ENCODE measurements around the gene PER3.

PER3 gene

DNA sequence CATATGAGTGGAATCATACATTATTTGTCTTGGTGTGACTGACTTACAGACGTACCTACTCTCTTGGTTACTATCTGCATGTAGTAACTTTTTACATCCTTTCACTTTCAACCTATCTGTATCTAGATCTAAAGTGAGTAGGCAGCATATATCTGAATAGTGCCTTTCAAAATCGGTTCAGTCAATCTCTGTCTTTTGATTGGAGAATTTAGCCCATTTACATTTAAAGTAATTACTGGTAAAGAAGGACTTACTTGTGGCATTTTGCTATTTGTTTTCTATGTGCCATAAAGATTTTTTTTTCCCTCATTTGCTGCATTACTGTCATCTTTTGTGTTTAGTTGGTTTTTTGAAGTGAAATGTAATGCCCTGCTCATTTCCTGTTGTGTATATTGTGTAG, 54.6 kb downstream of the PER3 start:
- Histone ChIP-seq H3K4me3 (ENCODE audit: severe bottlenecking) (no peak overlapping the region), H3K36me3 (ENCODE audit: low read depth) (peaks cover 50% of the 10 kb centered on the region), H3K27ac (ENCODE audit: poor library complexity, severe bottlenecking) (no peak overlapping the region), H3K27me3 (ENCODE audit: insufficient read depth, poor library complexity, severe bottlenecking) (no peaks in the 10 kb centered on the region), H3K9me3 (ENCODE audit: severe bottlenecking) (peaks cover 2% of the 10 kb centered on the region), H3K4me1 (ENCODE audit: insufficient read depth, poor library complexity, severe bottlenecking) (no peaks in the 10 kb centered on the region)
- TF ChIP-seq, protein P1, sequence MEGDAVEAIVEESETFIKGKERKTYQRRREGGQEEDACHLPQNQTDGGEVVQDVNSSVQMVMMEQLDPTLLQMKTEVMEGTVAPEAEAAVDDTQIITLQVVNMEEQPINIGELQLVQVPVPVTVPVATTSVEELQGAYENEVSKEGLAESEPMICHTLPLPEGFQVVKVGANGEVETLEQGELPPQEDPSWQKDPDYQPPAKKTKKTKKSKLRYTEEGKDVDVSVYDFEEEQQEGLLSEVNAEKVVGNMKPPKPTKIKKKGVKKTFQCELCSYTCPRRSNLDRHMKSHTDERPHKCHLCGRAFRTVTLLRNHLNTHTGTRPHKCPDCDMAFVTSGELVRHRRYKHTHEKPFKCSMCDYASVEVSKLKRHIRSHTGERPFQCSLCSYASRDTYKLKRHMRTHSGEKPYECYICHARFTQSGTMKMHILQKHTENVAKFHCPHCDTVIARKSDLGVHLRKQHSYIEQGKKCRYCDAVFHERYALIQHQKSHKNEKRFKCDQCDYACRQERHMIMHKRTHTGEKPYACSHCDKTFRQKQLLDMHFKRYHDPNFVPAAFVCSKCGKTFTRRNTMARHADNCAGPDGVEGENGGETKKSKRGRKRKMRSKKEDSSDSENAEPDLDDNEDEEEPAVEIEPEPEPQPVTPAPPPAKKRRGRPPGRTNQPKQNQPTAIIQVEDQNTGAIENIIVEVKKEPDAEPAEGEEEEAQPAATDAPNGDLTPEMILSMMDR (IDR thresholded peaks at IDR 0.05; ENCODE audit: poor library complexity, severe bottlenecking): no peak
- no peak for ATAC-seq (ENCODE audit: low read depth)
- DNase-seq (ENCODE audit: low spot score): no peak

DNA sequence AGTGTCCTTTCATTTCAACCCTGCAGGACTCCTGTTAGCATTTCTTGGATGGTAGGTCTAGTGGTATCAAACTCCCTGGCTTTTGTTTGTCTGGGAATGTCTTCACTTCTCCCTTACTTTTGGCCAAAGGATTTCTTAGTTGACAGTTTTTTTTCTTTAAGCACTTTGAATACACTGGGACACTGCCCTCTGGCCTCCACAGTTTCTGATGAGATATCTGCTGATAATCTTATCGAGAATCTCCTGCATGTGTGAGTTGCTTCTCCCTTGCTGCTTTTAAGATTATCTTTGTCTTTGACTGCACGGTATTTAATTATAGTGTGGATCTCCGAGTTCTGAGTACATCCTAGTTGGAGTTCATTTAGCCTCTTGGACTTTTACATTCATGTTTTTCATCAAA, 55.4 kb downstream of the PER3 start:
- peaks cover 50% of the 10 kb centered on the region for H3K36me3 ChIP-seq (ENCODE audit: low read depth)
- no peak for ATAC-seq (ENCODE audit: low read depth)

DNA sequence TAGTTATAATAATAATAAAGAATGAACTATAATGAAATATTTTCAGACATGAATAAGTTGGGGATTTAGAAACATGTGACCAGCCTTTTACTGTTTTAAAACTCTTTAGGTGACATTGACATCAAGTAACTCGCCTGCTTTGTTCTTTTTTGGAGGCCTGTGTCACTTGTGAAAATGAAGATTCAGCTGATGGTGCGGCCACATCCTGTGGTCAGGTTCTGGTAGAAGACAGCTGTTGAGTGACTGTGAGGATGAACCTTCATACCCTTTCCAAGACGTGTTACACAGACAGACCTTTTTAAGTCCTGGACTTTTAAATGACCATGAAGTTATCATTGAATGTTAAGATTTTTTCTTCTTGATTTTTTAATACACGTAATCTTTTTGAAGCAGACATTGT, 58.4 kb downstream of the PER3 start:
- ATAC-seq (ENCODE audit: low read depth): no peak
- no peak for DNase-seq (ENCODE audit: low spot score)
- peaks cover 2% of the 10 kb centered on the region for H3K9me3 ChIP-seq (ENCODE audit: severe bottlenecking)
- no peaks in the 10 kb centered on the region for H3K4me1 ChIP-seq (ENCODE audit: insufficient read depth, poor library complexity, severe bottlenecking)
- H3K27me3 ChIP-seq (ENCODE audit: insufficient read depth, poor library complexity, severe bottlenecking): no peaks in the 10 kb centered on the region
- H3K4me3 ChIP-seq (ENCODE audit: severe bottlenecking): no peak overlapping the region
- H3K27ac ChIP-seq (ENCODE audit: poor library complexity, severe bottlenecking): no peak overlapping the region
- peaks cover 31% of the 10 kb centered on the region for H3K36me3 ChIP-seq (ENCODE audit: low read depth)
- TF ChIP-seq, protein P1 (IDR thresholded peaks at IDR 0.05; ENCODE audit: poor library complexity, severe bottlenecking): no peak

More for the DNA sequence above, 55.4 kb downstream of the PER3 start:
- TF ChIP-seq, protein P1 (IDR thresholded peaks at IDR 0.05; ENCODE audit: poor library complexity, severe bottlenecking): no peak
- no peaks in the 10 kb centered on the region for H3K27me3 ChIP-seq (ENCODE audit: insufficient read depth, poor library complexity, severe bottlenecking)
- no peak overlapping the region for H3K4me3 ChIP-seq (ENCODE audit: severe bottlenecking)
- H3K9me3 ChIP-seq (ENCODE audit: severe bottlenecking): peaks cover 2% of the 10 kb centered on the region
- no peak for DNase-seq (ENCODE audit: low spot score)
- H3K27ac ChIP-seq (ENCODE audit: poor library complexity, severe bottlenecking): no peak overlapping the region
- no peaks in the 10 kb centered on the region for H3K4me1 ChIP-seq (ENCODE audit: insufficient read depth, poor library complexity, severe bottlenecking)

DNA sequence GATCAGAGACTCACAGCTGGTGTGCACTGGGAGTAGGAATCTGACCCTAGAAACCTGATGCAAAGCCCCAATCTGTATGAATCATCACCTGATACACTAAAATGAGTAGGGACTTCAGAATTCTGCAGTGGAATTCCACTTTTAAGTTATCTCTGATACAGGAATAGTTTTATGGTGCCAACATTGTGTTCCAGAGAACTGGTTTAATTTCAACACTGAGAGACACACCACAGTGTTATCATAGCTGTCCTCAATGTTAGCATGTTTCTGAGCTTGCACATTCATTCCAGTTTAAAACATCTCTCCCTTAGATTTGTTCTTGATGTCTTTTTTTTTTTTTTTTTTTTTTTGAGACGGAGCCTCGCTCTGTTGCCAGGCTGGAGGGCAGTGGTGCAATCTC, 61.7 kb downstream of the PER3 start:
- H3K4me1 ChIP-seq (ENCODE audit: insufficient read depth, poor library complexity, severe bottlenecking): no peaks in the 10 kb centered on the region
- H3K9me3 ChIP-seq (ENCODE audit: severe bottlenecking): no peaks in the 10 kb centered on the region
- no peak overlapping the region for H3K27ac ChIP-seq (ENCODE audit: poor library complexity, severe bottlenecking)
- ATAC-seq (ENCODE audit: low read depth): no peak
- TF ChIP-seq, protein P1 (IDR thresholded peaks at IDR 0.05; ENCODE audit: poor library complexity, severe bottlenecking): no peak
- no peak overlapping the region for H3K4me3 ChIP-seq (ENCODE audit: severe bottlenecking)
- no peaks in the 10 kb centered on the region for H3K27me3 ChIP-seq (ENCODE audit: insufficient read depth, poor library complexity, severe bottlenecking)
- peaks cover 8% of the 10 kb centered on the region for H3K36me3 ChIP-seq (ENCODE audit: low read depth)
- DNase-seq (ENCODE audit: low spot score): no peak

DNA sequence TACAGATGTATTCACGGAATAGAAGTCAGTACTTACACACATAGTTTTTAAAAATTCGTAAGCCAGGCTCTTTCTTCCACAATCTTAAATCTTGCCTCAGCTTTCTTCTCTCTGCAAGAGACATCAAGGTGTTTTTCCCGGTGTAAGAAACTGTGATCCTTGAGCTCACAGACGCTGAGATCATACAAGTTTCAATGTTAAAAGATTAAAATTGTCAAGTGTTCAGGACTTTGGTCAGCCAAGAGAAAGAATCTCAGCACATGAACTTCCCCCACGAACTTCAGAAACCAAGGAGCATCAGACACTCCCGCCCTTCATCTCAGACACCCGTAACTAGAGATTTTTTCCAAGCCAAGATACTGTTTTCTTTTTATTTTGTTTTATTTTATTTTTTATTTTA, 62.6 kb downstream of the PER3 start:
- peaks cover 7% of the 10 kb centered on the region for H3K36me3 ChIP-seq (ENCODE audit: low read depth)
- H3K27ac ChIP-seq (ENCODE audit: poor library complexity, severe bottlenecking): no peak overlapping the region
- ATAC-seq (ENCODE audit: low read depth) (no peak), DNase-seq (ENCODE audit: low spot score) (no peak)
- no peak overlapping the region for H3K4me3 ChIP-seq (ENCODE audit: severe bottlenecking)
- TF ChIP-seq, protein P1 (IDR thresholded peaks at IDR 0.05; ENCODE audit: poor library complexity, severe bottlenecking): no peak
- H3K9me3 ChIP-seq (ENCODE audit: severe bottlenecking): no peaks in the 10 kb centered on the region
- no peaks in the 10 kb centered on the region for H3K4me1 ChIP-seq (ENCODE audit: insufficient read depth, poor library complexity, severe bottlenecking)
- H3K27me3 ChIP-seq (ENCODE audit: insufficient read depth, poor library complexity, severe bottlenecking): no peaks in the 10 kb centered on the region
